ENCODE data around the gene FBXO10. TPM values are rescaled to one million over a fixed set of nuclear protein-coding genes. Genes with fewer than 3 reads are reported as not detected.

FBXO10 gene
- total RNA-seq, 2 experiments from 2014 or later = 9.4 to 13.2 TPM

GRCh38 chr9:37541465-37541864, 34.7 kb downstream of the FBXO10 start:
- Histone ChIP-seq H3K9me2 (ENCODE audit: insufficient read depth, low read length) (no peaks in the 10 kb centered on the region), H3K4me1 (ENCODE audit: insufficient read depth, low read length, poor library complexity, severe bottlenecking) (no peaks in the 10 kb centered on the region), H3K36me3 (ENCODE audit: insufficient read depth, low read length) (peaks cover 47% of the 10 kb centered on the region), H3K27ac (ENCODE audit: low read depth, low read length, poor library complexity, severe bottlenecking) (no peak overlapping the region), H2AFZ (ENCODE audit: low read length) (no peak overlapping the region), H3K4me3 (ENCODE audit: low read depth, low read length, poor library complexity, severe bottlenecking) (no peak overlapping the region), H3K9me3 (ENCODE audit: low read length) (no peaks in the 10 kb centered on the region), H4K20me1 (ENCODE audit: insufficient read depth, low read length) (no peaks in the 10 kb centered on the region), H3K4me2 (ENCODE audit: low read length) (no peak overlapping the region), H3K79me2 (ENCODE audit: insufficient read depth, low read depth, low read length) (no peaks in the 10 kb centered on the region)
- DNase-seq (ENCODE audit: low spot score) = no peak
- BruUV-seq (replicated peaks) = no TSS peak
- TF ChIP-seq CTCF (conservative IDR thresholded peaks at IDR 0.05; ENCODE audit: low read length) (no peak), EZH2phosphoT487 (IDR thresholded peaks at IDR 0.05; ENCODE audit: borderline replicate concordance, low read depth, low read length) (no peak)
- ChIA-PET CTCF (ENCODE audit: unreplicated experiment) (no interaction called here), POLR2A (no interaction called here)
- intact Hi-C loops (cut with micrococcal nuclease; ENCODE audit: unreplicated experiment) = no loop called here

GRCh38 chr9:37540634-37541033, 35.5 kb downstream of the FBXO10 start:
- BruUV-seq (replicated peaks) = no TSS peak
- H3K27ac ChIP-seq (ENCODE audit: low read depth, low read length, poor library complexity, severe bottlenecking) = no peak overlapping the region
- H3K36me3 ChIP-seq (ENCODE audit: insufficient read depth, low read length) = peaks cover 51% of the 10 kb centered on the region
- H2AFZ ChIP-seq (ENCODE audit: low read length) = no peak overlapping the region
- H3K4me2 ChIP-seq (ENCODE audit: low read length) = no peak overlapping the region
- no peaks in the 10 kb centered on the region for H3K9me3 ChIP-seq (ENCODE audit: low read length)
- POLR2A ChIA-PET = interaction anchor here (0.7 kb wide), 1 partner anchor 532 kb away, joined by 3 read pairs; no protein-coding TSS in a partner anchor
- no peaks in the 10 kb centered on the region for H3K9me2 ChIP-seq (ENCODE audit: insufficient read depth, low read length)
- DNase-seq (ENCODE audit: low spot score) = no peak
- no peaks in the 10 kb centered on the region for H3K79me2 ChIP-seq (ENCODE audit: insufficient read depth, low read depth, low read length)
- TF ChIP-seq CTCF (conservative IDR thresholded peaks at IDR 0.05; ENCODE audit: low read length) (no peak), EZH2phosphoT487 (IDR thresholded peaks at IDR 0.05; ENCODE audit: borderline replicate concordance, low read depth, low read length) (no peak)
- H3K4me3 ChIP-seq (ENCODE audit: low read depth, low read length, poor library complexity, severe bottlenecking) = no peak overlapping the region
- no peaks in the 10 kb centered on the region for H3K4me1 ChIP-seq (ENCODE audit: insufficient read depth, low read length, poor library complexity, severe bottlenecking)
- intact Hi-C loops (cut with micrococcal nuclease; ENCODE audit: unreplicated experiment) = no loop called here
- CTCF ChIA-PET (ENCODE audit: unreplicated experiment) = no interaction called here
- H4K20me1 ChIP-seq (ENCODE audit: insufficient read depth, low read length) = no peaks in the 10 kb centered on the region

- intact Hi-C loops (cut with micrococcal nuclease; ENCODE audit: unreplicated experiment) = no loop called here
- no peak overlapping the region for H3K4me3 ChIP-seq (ENCODE audit: low read depth, low read length, poor library complexity, severe bottlenecking)
- BruUV-seq (replicated peaks) = no TSS peak
- H3K27ac ChIP-seq (ENCODE audit: low read depth, low read length, poor library complexity, severe bottlenecking) = no peak overlapping the region
- no peak for DNase-seq (ENCODE audit: low spot score)
- H3K36me3 ChIP-seq (ENCODE audit: insufficient read depth, low read length) = peaks cover 52% of the 10 kb centered on the region
- POLR2A ChIA-PET = no interaction called here
- H2AFZ ChIP-seq (ENCODE audit: low read length) = no peak overlapping the region
- no peaks in the 10 kb centered on the region for H4K20me1 ChIP-seq (ENCODE audit: insufficient read depth, low read length)
- no peaks in the 10 kb centered on the region for H3K9me3 ChIP-seq (ENCODE audit: low read length)
- H3K9me2 ChIP-seq (ENCODE audit: insufficient read depth, low read length) = no peaks in the 10 kb centered on the region
- H3K79me2 ChIP-seq (ENCODE audit: insufficient read depth, low read depth, low read length) = no peaks in the 10 kb centered on the region
- TF ChIP-seq CTCF (conservative IDR thresholded peaks at IDR 0.05; ENCODE audit: low read length) (no peak), EZH2phosphoT487 (IDR thresholded peaks at IDR 0.05; ENCODE audit: borderline replicate concordance, low read depth, low read length) (no peak)
- no peak overlapping the region for H3K4me2 ChIP-seq (ENCODE audit: low read length)
- CTCF ChIA-PET (ENCODE audit: unreplicated experiment) = no interaction called here
- no peaks in the 10 kb centered on the region for H3K4me1 ChIP-seq (ENCODE audit: insufficient read depth, low read length, poor library complexity, severe bottlenecking)
Observed at GRCh38 chr9:37539634-37540033, 36.5 kb downstream of the FBXO10 start.
